NCI-H1694 treated with DMSO at 0.1 percent for 48 hours (cell line): ENCODE results near the gene HBQ1.
"Not testable (repeated sequence)": the region's sequence is repeated elsewhere in the genome, so short reads cannot be mapped to it uniquely, and the experiment has no call there.

Experiments
- DNase-seq: peaks from one replicate; lab custom pipeline; 2025; lab: John Stamatoyannopoulos, UW

Gene HBQ1

DNA sequence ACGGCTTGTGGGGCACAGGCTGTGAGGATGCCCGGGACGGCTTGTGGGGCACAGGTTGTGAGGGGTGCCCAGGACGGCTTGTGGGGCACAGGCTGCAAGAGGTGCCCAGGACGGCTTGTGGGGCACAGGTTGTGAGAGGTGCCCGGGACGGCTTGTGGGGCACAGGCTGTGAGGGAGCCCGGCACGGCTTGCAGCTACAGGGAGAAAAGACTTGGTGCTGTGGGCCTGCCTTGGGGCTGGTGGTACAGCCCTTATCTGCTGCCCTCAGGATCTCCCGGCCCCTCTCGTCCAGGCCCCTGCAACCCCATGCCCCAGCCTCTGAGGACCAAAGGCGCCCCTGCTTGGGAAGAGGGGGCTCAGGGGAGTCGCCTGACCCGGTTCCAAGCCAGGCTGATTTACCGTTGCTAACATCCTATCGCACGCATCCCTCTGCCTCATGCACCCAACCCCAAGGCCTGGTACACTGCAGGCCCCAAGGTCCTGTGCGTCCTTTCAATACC lies 19.5 kb upstream of the HBQ1 start:
- no peak for DNase-seq

DNA sequence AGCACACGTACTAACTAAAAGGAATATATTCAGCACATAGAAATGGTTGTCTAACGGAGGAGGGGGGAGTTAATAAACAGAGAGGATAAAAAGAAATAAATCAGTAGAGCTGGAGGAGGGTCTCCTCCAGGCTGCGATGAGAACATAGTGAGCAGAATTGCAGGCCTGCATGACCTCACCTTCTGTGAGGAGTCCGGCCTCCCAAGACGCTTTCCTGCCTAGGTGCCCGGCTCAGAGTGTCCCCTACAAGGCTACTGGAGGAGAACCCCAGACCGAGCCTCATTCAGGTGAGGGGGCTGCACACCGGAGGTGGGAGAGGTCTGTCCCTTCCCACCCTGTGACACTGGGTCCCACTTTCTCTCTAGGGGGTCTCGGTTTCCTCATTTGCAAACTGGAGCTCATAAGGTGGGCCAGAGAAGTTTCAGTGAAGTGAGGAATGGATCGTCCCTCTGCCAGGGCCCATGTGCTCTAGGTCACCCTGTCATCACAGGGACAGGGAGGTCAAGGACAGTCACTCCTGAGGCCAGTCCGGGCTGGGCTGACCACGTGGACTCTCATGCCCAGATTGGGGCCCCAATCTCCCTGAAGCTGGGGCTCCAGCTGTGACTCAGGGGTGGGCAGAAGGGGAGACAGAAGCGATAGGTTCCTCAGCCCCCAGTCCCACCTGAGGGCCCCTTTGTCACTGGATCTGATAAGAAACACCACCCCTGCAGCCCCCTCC lies 17.8 kb upstream of the HBQ1 start:
- no peak for DNase-seq

DNA sequence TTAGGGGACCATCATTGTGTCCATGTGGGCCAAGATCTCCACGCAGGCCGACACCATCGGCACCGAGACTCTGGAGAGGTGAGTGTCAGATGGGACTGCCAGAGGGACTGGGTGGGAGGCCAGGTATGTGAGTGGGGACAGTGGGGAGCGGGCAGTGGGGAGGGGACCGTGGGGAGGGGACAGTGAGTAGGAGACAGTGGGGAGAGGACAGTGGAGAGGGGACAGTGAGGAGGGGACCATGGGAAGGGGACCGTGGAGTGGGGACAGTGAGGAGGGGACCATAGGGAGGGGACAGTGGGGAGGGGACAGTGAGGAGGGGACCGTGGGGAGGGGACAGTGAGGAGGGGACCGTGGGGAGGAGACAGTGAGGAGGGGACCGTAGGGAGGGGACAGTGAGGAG lies 17.1 kb upstream of the HBQ1 start:
- not testable (repeated sequence) for DNase-seq

DNA sequence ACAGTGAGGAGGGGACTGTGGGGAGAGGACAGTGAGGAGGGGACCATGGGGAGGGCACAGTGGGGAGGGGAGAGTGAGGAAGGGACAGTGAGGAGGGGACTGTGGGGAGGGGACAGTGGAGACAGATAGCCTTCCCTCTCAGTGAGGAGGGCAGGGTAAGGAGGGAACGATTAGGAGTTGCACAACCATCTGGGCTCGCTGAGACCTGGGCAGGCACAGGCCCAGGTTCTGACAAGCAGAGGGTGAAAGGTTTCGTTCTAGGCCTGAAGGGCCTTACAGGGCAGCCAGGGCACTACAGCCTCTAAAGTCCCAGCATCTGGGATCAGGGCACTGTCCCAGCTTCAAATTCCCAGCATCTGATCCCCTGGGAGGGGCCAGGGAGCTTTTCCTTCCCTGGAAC lies 16.6 kb upstream of the HBQ1 start:
- not testable (repeated sequence) for DNase-seq

DNA sequence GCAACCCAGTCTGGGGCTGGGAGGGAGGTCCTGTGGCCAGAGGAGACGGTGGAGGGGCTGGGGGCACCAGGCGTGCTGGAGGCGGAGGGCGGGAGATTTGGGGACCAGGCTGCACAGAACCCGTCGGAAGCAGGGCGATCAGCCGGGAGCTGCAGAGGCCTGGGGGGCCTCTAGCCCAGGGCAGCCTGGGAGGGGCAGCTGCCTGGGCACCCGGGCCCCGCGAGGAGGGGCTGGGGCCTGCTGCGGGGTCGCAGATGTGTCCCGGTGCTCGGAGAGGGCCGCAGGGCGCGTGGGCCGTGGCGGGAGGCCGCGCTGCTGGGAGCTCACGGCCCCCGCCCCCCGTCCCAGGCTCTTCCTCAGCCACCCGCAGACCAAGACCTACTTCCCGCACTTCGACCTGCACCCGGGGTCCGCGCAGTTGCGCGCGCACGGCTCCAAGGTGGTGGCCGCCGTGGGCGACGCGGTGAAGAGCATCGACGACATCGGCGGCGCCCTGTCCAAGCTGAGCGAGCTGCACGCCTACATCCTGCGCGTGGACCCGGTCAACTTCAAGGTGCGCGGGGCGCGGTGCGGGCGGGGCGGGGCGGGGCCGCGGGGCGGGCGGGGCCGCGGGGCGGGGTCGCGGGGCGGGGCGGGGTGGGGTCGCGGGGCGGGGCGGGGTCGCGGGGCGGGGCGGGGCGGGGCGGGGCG lies 16.0 kb upstream of the HBQ1 start:
- not testable (repeated sequence) for DNase-seq

DNA sequence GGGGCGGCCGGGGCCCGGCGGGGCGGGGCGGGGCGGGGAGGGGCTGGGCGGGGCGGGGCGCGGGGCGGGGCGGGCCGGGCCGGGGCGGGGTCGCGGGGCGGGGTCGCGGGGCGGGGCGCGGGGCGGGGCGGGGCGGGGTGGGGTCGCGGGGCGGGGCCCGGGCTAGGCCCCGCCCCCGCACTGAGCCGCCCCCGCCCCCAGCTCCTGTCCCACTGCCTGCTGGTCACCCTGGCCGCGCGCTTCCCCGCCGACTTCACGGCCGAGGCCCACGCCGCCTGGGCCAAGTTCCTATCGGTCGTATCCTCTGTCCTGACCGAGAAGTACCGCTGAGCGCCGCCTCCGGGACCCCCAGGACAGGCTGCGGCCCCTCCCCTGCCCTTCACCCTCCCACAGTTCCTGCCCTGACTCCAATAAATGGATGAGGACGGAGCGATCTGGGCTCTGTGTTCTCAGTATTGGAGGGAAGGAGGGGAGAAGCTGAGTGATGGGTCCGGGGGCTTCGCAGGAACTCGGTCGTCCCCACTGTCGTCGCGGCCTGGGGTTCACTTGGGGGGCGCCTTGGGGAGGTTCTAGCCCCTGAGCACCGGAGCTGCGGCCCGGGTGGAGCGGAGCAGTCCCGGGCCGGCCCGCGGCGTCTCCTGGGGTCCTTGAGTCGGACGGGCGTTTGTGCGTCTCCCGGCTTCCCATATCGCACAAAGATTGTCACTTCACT lies 15.3 kb upstream of the HBQ1 start:
- no peak for DNase-seq

DNA sequence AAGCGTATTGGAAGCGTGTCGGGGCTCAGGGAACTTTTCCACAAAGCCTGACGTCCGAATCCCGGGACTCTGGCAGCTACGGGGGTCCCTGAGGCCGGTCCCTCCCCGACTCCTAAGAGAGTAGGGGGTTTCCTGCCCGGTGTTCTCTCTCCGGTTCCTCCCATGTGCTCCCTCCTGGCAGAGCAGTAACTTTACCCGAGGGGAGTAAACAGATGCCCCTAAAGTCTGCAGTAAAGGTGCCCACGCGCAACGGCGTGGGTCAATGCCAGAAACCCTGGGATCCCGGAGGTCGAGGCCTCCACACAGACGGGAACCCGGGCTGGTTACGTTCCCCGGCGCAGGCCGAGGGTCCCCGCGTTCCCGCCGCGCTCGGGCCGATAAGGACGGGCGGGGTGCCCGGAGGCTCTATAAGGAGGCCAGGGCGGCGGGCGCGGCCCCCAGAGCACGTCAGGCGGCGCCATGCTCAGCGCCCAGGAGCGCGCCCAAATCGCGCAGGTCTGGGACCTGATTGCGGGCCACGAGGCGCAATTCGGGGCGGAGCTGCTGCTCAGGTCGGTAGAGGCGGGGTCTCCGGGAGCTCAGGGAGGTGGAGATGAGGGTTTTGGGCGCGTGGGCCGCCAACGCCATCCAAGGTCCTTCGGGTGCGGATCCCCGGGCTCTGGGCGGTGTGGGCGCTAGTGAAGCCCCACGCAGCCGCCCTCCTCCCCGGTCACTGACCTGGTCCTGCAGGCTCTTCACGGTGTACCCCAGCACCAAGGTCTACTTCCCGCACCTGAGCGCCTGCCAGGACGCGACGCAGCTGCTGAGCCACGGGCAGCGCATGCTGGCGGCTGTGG lies 14.5 kb upstream of the HBQ1 start, which contains the start of gene HBM:
Gene HBM (plus strand): TSS at position 440 of the 836 bp plus-strand sequence. CDS start 20 bp downstream, at position 460.
- DNase-seq: no peak

DNA sequence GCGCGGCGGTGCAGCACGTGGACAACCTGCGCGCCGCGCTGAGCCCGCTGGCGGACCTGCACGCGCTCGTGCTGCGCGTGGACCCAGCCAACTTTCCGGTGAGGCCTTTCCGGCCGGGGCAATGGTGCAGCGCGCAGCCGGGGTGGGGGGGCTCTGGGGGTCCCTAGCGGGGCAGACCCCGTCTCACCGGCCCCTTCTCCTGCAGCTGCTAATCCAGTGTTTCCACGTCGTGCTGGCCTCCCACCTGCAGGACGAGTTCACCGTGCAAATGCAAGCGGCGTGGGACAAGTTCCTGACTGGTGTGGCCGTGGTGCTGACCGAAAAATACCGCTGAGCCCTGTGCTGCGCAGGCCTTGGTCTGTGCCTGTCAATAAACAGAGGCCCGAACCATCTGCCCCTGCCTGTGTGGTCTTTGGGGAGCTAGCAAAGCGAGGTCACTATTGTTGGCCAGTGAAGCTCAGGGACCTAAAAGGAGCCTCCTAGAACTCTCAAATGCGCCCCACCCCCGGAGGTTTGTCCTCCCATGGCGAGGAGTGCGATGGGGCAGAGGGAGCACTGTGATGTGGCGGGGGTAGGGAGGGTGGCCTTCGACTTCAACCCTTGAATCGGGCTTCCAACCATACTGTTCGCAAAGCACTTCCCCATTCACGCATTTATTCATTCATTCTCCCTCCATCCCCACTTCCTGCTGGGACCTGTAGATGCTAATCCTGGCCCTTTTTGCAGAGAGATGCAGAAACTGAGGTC lies 13.7 kb upstream of the HBQ1 start:
- DNase-seq: no peak

DNA sequence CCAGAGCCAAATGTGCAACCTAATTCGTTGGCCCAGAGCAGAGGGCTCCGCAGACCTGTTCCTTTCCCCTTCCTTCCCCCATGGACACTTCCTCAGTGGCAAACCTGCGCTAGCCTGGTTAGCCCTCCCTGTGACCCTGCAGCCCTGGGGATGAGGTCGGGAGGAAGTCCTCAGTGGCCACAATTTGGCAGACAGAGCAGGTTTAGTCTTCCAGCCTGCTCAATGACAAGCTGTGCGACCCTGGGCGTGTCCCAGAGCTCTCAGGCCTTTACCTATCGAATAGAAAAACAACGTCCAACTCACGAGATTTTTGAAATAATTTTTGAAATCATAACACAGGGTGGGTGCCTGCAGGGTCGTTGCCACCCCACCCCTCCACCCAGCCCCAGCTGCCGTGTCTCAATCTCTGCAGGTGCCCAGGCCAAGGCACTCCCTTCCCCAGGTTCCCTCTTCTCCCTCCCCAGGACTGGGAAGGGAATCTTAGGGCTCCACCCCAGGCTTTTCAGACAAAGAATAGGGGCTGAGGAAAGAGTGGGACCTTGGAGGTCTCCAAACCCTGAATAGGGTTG lies 13.1 kb upstream of the HBQ1 start:
- DNase-seq: no peak

DNA sequence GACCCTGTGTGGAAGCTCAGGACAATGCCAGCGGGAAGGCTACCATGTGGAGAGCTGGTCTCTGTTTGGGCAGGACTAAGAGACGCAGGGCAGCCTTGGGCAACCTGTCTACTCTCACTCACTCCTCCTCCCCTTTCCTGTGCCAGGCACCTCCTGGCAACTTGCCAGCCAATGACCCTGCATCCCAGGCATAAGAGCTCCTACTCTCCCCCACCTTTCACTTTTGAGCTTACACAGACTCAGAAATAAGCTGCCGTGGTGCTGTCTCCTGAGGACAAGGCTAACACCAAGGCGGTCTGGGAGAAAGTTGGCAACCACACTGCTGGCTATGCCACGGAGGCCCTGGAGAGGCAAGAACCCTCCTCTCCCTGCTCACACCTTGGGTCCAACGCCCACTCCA lies 11.8 kb upstream of the HBQ1 start:
- no peak for DNase-seq

DNA sequence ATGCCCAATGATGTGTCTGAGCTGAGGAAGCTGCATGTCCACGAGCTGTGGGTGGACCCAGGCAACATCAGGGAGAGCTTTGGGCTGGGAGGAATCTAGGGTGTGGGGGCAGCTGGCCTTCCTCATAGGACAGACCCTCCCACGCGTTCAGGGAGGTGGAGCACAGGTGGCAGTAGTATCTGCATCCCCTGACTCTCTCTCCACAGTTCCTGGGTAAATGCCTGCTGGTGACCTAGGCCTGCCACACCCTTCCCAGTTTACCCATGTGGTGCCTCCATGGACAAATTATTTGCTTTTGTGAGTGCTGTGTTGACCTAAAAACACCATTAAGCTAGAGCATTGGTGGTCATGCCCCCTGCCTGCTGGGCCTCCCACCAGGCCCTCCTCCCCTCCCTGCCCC lies 11.2 kb upstream of the HBQ1 start:
- DNase-seq: no peak

DNA sequence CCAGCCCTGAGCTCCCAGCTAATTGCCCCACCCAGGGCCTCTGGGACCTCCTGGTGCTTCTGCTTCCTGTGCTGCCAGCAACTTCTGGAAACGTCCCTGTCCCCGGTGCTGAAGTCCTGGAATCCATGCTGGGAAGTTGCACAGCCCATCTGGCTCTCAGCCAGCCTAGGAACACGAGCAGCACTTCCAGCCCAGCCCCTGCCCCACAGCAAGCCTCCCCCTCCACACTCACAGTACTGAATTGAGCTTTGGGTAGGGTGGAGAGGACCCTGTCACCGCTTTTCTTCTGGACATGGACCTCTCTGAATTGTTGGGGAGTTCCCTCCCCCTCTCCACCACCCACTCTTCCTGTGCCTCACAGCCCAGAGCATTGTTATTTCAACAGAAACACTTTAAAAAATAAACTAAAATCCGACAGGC lies 10.2 kb upstream of the HBQ1 start:
- DNase-seq: not testable (repeated sequence)

DNA sequence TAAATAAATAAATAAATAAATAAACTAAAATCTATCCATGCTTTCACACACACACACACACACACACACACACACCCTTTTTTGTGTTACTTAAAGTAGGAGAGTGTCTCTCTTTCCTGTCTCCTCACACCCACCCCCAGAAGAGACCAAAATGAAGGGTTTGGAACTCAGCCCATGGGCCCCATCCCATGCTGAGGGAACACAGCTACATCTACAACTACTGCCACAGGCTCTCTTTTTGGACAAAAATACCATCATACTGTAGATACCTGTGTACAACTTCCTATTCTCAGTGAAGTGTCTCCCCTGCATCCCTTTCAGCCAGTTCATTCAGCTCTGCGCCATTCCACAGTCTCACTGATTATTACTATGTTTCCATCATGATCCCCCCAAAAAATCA lies 9.5 kb upstream of the HBQ1 start:
- DNase-seq: no peak

DNA sequence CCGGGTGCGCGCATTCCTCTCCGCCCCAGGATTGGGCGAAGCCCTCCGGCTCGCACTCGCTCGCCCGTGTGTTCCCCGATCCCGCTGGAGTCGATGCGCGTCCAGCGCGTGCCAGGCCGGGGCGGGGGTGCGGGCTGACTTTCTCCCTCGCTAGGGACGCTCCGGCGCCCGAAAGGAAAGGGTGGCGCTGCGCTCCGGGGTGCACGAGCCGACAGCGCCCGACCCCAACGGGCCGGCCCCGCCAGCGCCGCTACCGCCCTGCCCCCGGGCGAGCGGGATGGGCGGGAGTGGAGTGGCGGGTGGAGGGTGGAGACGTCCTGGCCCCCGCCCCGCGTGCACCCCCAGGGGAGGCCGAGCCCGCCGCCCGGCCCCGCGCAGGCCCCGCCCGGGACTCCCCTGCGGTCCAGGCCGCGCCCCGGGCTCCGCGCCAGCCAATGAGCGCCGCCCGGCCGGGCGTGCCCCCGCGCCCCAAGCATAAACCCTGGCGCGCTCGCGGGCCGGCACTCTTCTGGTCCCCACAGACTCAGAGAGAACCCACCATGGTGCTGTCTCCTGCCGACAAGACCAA lies 7.8 kb upstream of the HBQ1 start, which contains the start of gene HBA2:
Gene HBA2 (plus strand): TSS at position 503 of the 568 bp plus-strand sequence. CDS start 37 bp downstream, at position 540.
- DNase-seq: not testable (repeated sequence)

DNA sequence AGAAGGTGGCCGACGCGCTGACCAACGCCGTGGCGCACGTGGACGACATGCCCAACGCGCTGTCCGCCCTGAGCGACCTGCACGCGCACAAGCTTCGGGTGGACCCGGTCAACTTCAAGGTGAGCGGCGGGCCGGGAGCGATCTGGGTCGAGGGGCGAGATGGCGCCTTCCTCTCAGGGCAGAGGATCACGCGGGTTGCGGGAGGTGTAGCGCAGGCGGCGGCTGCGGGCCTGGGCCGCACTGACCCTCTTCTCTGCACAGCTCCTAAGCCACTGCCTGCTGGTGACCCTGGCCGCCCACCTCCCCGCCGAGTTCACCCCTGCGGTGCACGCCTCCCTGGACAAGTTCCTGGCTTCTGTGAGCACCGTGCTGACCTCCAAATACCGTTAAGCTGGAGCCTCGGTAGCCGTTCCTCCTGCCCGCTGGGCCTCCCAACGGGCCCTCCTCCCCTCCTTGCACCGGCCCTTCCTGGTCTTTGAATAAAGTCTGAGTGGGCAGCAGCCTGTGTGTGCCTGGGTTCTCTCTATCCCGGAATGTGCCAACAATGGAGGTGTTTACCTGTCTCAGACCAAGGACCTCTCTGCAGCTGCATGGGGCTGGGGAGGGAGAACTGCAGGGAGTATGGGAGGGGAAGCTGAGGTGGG lies 6.9 kb upstream of the HBQ1 start:
- DNase-seq: not testable (repeated sequence)

DNA sequence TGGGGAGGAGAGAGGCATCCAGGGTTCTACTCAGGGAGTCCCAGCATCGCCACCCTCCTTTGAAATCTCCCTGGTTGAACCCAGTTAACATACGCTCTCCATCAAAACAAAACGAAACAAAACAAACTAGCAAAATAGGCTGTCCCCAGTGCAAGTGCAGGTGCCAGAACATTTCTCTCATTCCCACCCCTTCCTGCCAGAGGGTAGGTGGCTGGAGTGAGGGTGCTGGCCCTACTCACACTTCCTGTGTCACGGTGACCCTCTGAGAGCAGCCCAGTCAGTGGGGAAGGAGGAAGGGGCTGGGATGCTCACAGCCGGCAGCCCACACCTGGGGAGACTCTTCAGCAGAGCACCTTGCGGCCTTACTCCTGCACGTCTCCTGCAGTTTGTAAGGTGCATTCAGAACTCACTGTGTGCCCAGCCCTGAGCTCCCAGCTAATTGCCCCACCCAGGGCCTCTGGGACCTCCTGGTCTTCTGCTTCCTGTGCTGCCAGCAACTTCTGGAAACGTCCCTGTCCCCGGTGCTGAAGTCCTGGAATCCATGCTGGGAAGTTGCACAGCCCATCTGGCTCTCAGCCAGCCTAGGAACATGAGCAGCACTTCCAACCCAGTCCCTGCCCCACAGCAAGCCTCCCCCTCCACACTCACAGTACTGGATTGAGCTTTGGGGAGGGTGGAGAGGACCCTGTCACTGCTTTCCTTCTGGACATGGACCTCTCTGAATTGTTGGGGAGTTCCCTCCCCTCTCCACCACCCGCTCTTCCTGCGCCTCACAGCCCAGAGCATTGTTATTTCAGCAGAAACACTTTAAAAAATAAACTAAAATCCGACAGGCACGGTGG lies 6.1 kb upstream of the HBQ1 start:
- DNase-seq: not testable (repeated sequence)

DNA sequence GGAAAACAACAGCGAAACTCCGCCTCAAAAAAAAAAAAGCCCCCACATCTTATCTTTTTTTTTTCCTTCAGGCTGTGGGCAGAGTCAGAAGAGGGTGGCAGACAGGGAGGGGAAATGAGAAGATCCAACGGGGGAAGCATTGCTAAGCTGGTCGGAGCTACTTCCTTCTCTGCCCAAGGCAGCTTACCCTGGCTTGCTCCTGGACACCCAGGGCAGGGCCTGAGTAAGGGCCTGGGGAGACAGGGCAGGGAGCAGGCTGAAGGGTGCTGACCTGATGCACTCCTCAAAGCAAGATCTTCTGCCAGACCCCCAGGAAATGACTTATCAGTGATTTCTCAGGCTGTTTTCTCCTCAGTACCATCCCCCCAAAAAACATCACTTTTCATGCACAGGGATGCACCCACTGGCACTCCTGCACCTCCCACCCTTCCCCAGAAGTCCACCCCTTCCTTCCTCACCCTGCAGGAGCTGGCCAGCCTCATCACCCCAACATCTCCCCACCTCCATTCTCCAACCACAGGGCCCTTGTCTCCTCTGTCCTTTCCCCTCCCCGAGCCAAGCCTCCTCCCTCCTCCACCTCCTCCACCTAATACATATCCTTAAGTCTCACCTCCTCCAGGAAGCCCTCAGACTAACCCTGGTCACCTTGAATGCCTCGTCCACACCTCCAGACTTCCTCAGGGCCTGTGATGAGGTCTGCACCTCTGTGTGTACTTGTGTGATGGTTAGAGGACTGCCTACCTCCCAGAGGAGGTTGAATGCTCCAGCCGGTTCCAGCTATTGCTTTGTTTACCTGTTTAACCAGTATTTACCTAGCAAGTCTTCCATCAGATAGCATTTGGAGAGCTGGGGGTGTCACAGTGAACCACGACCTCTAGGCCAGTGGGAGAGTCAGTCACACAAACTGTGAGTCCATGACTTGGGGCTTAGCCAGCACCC lies 5.0 kb upstream of the HBQ1 start:
- no peak for DNase-seq

DNA sequence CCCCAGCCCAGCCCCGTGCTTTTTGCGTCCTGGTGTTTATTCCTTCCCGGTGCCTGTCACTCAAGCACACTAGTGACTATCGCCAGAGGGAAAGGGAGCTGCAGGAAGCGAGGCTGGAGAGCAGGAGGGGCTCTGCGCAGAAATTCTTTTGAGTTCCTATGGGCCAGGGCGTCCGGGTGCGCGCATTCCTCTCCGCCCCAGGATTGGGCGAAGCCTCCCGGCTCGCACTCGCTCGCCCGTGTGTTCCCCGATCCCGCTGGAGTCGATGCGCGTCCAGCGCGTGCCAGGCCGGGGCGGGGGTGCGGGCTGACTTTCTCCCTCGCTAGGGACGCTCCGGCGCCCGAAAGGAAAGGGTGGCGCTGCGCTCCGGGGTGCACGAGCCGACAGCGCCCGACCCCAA lies 4.3 kb upstream of the HBQ1 start:
- not testable (repeated sequence) for DNase-seq
